ENCODE data around the gene ANKRD34A.

DNA sequence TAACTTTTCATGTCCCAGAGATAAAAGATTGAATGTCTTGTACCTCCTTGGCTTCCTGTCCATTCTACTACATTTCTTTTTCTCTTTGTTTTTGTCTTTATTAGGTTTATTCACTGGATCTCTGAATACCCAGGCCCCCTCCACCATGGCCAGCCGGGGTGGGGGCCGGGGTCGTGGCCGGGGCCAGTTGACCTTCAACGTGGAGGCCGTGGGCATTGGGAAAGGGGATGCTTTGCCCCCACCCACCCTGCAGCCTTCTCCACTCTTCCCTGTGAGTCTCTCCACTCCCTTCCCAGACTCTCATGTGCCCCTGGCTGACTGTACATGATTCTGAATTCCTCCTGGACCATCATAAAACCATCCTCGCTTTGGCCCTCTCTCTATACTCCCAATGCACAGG lies 10.3 kb upstream of the ANKRD34A start:
- TF ChIP-seq, protein P1, sequence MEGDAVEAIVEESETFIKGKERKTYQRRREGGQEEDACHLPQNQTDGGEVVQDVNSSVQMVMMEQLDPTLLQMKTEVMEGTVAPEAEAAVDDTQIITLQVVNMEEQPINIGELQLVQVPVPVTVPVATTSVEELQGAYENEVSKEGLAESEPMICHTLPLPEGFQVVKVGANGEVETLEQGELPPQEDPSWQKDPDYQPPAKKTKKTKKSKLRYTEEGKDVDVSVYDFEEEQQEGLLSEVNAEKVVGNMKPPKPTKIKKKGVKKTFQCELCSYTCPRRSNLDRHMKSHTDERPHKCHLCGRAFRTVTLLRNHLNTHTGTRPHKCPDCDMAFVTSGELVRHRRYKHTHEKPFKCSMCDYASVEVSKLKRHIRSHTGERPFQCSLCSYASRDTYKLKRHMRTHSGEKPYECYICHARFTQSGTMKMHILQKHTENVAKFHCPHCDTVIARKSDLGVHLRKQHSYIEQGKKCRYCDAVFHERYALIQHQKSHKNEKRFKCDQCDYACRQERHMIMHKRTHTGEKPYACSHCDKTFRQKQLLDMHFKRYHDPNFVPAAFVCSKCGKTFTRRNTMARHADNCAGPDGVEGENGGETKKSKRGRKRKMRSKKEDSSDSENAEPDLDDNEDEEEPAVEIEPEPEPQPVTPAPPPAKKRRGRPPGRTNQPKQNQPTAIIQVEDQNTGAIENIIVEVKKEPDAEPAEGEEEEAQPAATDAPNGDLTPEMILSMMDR (conservative IDR thresholded peaks at IDR 0.05) = no peak
- no peak for TF ChIP-seq EZH2 (IDR thresholded peaks at IDR 0.05; ENCODE audit: low read depth)

All from PC-9 (cell line).